ENCODE data around the gene SLC4A1.

DNA sequence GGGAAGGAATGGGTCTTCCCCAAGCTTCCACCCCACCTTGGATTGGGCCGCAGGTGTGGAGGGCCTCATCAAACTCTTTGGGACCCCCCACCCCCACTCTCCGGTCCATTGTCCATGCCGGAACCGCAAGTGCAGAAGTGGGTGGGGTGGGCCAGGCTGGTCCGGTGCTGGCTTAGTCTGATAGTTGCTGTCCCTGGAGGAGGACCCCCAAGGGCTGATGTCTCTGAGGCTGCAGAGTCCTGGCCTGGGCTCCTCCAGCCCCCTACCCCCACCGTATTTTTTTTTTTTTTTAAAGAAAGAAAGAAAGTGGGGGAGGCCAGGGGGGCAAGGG is 61.1 kb downstream of the SLC4A1 start:
- TF ChIP-seq, protein P1, sequence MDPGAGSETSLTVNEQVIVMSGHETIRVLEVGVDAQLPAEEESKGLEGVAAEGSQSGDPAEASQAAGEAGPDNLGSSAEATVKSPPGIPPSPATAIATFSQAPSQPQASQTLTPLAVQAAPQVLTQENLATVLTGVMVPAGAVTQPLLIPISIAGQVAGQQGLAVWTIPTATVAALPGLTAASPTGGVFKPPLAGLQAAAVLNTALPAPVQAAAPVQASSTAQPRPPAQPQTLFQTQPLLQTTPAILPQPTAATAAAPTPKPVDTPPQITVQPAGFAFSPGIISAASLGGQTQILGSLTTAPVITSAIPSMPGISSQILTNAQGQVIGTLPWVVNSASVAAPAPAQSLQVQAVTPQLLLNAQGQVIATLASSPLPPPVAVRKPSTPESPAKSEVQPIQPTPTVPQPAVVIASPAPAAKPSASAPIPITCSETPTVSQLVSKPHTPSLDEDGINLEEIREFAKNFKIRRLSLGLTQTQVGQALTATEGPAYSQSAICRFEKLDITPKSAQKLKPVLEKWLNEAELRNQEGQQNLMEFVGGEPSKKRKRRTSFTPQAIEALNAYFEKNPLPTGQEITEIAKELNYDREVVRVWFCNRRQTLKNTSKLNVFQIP (CRISPR knock-in tag; IDR thresholded peaks at IDR 0.05; ENCODE audit: borderline replicate concordance, low read depth), result no peak
- no peak for TF ChIP-seq ZNF70 (CRISPR knock-in tag; IDR thresholded peaks at IDR 0.05)
- TF ChIP-seq ZNF8 (CRISPR knock-in tag; IDR thresholded peaks at IDR 0.05), result no peak
- TF ChIP-seq, protein P2, sequence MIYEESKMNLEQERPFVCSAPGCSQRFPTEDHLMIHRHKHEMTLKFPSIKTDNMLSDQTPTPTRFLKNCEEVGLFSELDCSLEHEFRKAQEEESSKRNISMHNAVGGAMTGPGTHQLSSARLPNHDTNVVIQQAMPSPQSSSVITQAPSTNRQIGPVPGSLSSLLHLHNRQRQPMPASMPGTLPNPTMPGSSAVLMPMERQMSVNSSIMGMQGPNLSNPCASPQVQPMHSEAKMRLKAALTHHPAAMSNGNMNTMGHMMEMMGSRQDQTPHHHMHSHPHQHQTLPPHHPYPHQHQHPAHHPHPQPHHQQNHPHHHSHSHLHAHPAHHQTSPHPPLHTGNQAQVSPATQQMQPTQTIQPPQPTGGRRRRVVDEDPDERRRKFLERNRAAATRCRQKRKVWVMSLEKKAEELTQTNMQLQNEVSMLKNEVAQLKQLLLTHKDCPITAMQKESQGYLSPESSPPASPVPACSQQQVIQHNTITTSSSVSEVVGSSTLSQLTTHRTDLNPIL (CRISPR knock-in tag; IDR thresholded peaks at IDR 0.05; ENCODE audit: low read depth), result no peak
- no peak for TF ChIP-seq ZFP3 (CRISPR knock-in tag; IDR thresholded peaks at IDR 0.05)
- no peak for TF ChIP-seq CSDC2 (CRISPR knock-in tag; IDR thresholded peaks at IDR 0.05)
- TF ChIP-seq BACH2 (CRISPR knock-in tag; IDR thresholded peaks at IDR 0.05; ENCODE audit: borderline replicate concordance), result no peak
- TF ChIP-seq ESRRG (CRISPR knock-in tag; IDR thresholded peaks at IDR 0.05), result no peak
- TF ChIP-seq, protein P3, sequence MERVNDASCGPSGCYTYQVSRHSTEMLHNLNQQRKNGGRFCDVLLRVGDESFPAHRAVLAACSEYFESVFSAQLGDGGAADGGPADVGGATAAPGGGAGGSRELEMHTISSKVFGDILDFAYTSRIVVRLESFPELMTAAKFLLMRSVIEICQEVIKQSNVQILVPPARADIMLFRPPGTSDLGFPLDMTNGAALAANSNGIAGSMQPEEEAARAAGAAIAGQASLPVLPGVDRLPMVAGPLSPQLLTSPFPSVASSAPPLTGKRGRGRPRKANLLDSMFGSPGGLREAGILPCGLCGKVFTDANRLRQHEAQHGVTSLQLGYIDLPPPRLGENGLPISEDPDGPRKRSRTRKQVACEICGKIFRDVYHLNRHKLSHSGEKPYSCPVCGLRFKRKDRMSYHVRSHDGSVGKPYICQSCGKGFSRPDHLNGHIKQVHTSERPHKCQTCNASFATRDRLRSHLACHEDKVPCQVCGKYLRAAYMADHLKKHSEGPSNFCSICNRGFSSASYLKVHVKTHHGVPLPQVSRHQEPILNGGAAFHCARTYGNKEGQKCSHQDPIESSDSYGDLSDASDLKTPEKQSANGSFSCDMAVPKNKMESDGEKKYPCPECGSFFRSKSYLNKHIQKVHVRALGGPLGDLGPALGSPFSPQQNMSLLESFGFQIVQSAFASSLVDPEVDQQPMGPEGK (CRISPR knock-in tag; IDR thresholded peaks at IDR 0.05; ENCODE audit: borderline replicate concordance), result no peak

Data from SK-N-SH treated with all-trans-retinoic acid at 6 μM for 48 hours (cell line).